T1000 (cell line): ENCODE data around the gene CCDC185.

Experiments
- DNase-seq: peaks from one replicate; lab custom pipeline; 2025; ENCODE audit warnings: mixed read lengths; lab: John Stamatoyannopoulos, UW

The CCDC185 gene

DNA sequence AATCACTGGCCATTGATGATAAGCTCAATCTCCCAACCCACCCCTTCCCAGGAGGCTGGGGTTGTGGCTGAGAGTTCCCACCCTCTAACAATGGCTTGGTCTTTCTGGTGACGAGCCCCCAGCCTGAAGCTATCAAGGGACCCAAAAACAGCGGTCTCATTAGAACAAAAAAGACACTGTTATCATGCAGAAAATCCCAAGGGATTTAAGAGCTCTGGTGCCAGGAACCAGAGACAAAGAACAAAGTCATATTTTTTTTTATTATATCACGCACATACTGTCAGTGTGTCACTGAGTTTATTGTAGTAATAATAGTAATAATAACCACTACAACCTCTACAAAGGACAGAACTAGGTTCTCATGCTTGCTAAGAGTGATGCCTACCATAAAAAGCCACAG, 43.9 kb downstream of the CCDC185 start:
- DNase-seq, result no peak

- DNase-seq, result no peak
Measured at GRCh38 chr1:223443397-223443796, 50.2 kb downstream of the CCDC185 start.

DNA sequence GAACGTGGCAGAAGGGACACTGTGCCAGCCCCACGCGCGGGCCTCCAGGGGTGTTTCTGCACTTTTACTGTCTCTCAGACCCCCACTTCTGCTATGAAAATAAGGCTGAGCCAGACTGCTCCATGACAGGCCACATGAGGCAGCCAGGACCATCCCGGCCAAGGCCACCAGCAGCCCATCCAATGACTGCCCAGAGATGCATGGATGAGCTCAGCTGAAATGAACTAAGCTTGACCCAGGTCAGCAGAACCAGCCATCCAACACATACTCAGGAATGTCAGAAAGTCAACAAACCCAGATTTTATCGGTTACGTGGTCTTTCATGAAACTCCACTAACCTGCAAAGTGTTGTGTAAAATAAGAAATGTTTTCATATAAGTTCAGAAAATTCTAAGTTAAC, 51.2 kb downstream of the CCDC185 start:
- DNase-seq, result no peak
